Jurkat, Clone E6-1 (cell line): Measurements from ENCODE around the gene ARHGAP35. TPM values are rescaled to one million over a fixed set of nuclear protein-coding genes. Genes with fewer than 3 reads are reported as not detected.
A peak's percentile ranks its signal among the peaks of the same experiment; 100 is the strongest.
"Not testable (repeated sequence)": the region's sequence is repeated elsewhere in the genome, so short reads cannot be mapped to it uniquely, and the experiment has no call there.

Source experiments
- DNase-seq: peaks from one replicate; pipeline ENCODE4 v3.0.0-alpha.2; 2011; ENCODE audit warnings: low read depth, low spot score
- H3K4me3 ChIP-seq: 2 replicates; pipeline ENCODE4 v1.5.1; 2011; ENCODE audit warnings: mild to moderate bottlenecking, low read length, control low read depth, moderate library complexity
- polyA plus RNA-seq: library from polyadenylated mRNA; unstranded; fragments of >200 nt; gene quantifications from one replicate; pipeline ENCODE4 v1.2.1, GENCODE V29; 2012; ENCODE audit warnings: missing spikeins; ENCODE audit not compliant: insufficient read length, insufficient read depth

The ARHGAP35 gene
- 16.6 TPM for polyA plus RNA-seq

DNA sequence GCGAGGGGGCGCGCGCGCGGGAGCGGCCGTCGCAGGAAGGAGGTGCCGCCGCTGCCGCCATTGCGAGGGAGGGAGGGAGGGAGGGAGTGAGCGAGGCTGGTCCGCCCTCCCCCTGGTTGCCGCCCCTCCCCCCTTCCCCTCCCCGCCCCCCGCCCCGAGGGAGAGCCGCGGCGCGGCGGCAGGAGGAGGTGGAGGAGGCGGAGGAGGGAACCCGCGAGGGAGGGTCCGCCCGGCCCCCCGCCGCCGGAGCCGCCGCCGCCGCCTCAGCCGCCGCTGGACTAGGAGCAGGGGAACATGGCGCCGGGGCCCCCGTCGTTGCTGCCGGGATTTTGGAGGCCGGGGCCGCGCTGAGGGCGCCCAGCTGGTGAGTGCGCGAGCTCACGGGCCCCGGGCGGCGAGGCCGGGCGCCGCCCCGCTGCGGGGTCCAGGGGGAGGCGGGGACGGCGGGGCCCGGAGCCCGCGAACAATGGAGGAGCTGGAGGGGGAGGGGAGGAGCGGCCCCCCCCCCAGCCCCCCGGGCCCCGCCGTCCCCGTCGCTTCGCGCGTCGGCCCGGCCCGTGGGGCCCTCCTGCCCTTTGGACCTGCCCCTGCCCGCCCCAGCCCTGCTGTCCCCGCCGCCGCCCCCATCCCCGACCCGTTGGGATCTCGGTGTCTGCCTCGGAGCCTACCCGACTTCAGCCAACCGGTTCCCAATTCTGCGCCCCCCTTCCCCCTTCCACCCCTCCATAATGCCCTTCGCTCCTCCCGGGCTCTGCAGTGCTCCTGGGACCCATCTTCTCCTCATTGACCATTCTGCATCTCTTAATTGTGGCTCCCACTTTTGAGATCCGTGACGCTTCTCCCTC, at the start of gene ARHGAP35:
ARHGAP35 (plus strand) TSS at position 152 of the 845 bp plus-strand sequence. CDS start 57,679 bp downstream, outside the sequence.
- DNase-seq = no peak
- peak within 1 kb of the TSS; percentile 86 for H3K4me3 ChIP-seq

DNA sequence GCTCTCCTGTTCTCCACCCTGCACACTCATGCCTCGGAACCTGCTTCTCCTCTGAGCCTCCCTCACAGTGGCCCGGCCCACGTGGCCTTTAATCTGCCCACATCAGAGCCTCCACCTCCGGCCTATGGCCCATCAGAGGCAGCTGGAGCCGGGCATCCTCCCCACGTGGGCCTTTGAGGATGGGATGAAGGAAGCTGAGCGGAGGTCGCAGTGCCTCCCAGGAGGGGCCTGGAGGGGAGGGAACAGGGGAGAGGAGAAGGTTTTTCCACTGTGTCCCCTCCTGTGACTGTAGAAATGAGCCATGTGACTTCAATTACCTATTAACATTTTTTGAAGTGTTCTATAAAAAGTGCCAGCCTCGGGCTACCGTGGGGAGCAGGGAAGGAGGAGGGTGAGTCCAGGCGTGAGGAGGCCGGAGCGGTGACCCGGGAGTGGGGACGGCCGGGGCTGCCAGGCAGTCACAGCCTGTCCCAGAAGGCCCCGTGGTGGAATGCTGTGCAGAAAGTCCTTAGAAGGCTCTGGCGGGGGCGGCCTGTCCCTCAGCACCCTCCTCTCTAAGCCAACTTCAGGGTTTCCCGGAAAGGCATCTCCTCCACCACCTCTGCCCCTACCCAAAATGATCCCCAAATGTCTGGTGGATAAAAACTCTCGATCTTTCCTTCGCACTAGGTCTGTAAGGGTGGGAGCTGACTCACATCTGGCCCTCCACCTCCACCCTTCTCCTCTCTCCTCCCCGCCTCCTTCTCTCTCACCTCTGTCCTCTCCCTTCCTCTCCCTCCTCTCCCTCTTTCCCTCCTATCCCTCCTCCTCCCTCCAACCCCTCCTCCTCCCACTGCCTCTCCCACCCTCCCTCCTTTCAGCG, 47.6 kb upstream of the ARHGAP35 start:
- H3K4me3 ChIP-seq = no peak overlapping the region
- no peak for DNase-seq

DNA sequence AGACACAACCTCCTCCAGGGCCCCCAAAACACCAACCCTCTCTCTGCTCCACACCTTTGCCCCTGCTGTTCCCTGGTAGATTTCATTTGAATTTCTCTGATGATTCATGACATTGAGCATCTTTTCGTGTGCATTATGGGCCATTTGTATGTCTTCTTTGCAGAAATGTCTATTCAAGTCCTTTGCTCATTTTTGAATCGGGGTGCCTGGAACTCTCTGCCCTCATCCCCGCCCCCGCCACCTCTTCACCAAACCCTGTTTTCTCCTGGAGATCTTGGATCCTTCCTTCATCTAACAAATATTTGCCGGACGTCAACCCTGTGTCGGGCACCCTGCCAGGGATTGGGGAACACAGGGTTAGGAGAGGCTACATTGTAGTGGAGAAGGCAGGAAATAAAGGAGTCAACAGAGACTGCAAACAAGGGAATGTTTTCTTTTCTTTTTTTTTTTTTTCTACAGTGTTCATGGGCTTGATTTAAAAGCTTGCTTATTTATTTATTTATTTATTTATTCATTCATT, 46.9 kb upstream of the ARHGAP35 start:
- H3K4me3 ChIP-seq = no peak overlapping the region
- DNase-seq = no peak

DNA sequence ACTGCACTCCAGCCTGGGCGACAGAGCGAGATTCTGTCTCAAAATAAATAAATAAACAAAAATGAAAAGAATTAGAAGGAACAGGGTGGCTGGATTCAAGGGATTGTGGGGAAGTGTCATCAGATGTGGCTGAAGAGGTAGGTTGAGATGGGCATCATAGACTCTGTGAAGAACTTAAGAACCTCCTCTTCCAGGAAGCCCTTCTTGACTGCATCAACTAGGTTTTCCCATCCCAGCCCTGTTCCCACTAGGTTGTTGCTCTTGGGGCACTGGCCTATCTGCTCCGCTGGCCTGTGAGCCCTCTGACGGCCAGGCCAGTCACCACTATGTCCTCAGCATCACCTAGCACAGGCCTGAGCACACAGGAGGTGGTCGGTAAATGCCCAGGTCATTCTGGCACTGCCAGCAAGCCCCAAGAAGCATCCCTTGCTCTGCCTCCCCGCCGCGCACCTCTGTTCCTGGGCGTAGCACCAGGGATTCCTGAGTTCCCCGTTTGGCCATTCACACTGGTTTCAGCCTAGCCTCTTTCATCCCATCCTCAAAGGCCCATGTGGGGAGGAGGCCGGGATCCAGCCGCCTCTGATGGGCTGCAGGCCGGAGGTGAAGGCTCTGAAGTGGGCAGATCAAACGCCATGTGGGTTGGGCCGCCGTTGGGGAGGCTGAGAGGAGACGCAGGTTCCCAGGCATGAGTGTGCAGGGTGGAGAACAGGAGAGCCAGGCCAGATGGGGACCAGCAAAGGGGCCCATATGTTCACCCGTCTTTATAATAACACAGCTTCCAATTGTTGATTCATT, 44.8 kb upstream of the ARHGAP35 start:
- DNase-seq = no peak
- no peak overlapping the region for H3K4me3 ChIP-seq

DNA sequence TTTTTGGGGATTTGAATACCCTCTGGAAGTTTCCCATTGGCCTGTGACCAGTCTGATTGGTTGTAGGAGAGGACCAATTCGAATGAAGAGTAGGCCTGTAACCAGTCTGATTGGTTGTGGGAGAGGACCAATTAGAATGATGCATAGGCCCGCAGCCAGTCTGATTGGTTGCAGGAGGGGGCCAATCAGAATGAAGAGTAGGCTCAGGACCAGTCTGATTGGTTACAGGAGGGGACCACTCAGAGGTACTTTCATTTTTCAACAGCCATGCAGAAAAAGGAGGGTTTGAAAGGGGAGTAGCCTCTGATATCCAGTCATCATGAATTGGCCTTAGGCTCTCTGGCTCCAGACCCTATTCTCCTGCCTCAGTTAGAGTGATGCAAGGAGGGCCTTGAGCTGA, 42.0 kb upstream of the ARHGAP35 start:
- peak; percentile 72 for DNase-seq
- H3K4me3 ChIP-seq = no peak overlapping the region

DNA sequence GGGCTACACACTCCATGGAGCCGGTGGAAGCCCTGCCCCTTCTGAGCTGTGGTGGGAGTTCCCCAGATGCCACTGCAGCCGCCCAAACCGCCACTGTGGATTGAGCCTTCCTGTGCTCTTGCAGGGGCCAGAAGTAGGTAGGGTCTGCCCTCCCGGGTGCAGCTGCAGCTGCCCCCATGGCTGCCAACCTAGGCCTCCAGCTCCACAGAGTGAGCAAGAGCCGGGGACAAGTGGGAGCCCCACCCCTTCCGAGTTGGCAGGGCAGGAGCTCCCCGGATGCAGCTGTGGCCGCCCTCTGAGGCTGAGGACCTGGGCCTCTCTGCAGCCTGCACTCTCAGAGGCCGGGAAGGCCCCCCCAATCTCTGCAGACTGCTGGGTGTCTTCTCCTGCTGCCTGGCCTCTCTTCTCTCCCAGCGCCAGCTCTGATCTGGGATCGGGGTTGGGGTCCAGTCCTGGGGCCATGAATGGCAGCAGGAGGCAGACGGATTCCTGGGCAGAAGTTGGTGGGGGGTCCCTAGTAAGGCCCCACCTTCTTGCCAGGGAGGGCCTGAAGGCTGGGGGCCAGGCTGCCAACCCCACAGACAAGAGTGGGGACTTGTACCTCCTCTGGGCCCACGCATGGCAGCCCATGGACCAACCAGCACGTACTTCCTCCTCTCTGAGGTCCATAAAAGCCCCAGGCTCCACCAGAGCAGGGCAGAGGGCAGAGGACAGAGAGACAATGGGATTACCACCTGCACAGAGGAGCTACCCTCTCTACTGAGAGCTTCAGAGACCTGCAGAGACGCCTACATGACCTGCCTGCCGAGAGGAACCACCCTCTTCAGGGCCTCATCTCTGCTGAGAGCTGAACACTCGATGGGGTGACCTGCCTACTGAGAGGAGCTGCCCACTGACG, 39.0 kb upstream of the ARHGAP35 start:
- peak overlapping the region; percentile 27 for H3K4me3 ChIP-seq
- DNase-seq = peak; percentile 89

DNA sequence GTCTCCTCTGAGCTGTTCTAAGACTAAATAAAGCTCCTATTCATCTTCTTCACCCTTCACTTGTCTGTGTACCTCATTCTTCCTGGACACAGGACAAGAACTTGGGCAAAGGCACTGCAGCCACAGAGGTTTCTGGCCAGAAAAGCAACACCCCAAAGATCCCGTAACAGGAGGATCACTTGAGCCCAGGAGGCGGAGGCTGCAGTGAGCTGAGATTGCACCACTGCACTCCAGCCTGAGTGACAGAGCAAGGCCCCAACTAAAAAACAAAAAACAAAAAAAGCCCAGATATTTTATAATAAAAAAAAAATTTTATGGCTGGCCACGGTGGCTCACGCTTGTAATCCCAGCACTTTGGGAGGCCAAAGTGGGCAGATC, 38.4 kb upstream of the ARHGAP35 start:
- DNase-seq = not testable (repeated sequence)

DNA sequence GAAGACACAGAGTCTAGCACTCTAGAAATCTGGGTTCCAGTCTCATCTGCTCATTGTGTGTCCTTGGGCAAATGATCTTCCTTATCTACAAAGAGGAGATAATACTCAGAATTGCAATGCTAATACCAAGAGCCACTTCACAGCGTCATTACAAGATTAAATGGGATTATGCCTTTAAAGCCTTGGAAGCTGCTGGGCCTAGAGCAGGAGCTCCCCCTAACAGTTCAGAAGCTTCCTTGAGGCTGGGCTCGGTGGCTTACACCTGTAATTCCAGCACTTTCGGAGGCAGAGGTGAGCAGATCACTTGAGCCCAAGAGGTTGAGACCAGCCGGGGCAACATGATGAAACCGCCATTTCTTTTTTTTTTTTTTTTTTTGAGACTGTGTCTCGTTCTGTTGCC, 37.7 kb upstream of the ARHGAP35 start:
- H3K4me3 ChIP-seq = no peak overlapping the region
- no peak for DNase-seq

More for the DNA sequence above, 38.4 kb upstream of the ARHGAP35 start:
- H3K4me3 ChIP-seq = not testable (repeated sequence)

DNA sequence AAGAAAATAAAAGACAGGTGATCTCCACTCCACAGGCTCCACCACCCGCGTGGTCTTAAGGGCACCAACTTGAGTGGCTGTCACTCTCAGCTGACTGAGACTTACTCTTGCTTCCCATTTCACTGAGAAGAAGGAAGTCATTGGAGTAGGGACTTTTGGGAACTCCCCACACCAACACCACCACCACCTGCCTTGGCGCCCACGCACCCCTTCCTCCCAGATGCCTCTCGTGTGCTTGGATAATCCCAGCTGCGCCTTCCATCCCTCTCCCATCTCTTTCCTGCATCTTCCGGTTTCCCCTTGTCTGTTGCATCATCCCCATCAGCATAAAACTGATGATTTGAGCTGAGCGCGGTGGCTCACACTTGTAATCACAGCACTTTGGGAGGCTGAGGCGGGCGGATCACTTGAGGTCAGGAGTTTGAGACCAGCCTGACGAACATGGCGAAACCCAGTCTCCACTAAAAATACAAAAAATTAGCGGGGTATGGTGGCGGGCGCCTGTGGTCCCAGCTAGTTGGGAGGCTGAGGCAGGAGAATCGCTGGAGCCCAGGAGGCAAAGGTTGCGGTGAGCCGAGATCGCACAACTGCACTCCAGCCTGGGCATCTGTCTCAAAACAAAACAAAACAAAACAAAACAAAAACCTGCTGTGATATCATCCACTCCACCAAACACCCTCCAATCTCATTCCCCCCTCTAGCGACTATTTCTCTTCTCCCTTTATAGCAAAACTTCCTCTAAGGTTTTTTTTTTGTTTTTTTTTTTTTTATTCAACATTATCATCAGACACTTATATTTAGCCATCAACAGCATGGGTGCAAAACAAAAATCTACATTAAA, 35.7 kb upstream of the ARHGAP35 start:
- DNase-seq = no peak
- no peak overlapping the region for H3K4me3 ChIP-seq

DNA sequence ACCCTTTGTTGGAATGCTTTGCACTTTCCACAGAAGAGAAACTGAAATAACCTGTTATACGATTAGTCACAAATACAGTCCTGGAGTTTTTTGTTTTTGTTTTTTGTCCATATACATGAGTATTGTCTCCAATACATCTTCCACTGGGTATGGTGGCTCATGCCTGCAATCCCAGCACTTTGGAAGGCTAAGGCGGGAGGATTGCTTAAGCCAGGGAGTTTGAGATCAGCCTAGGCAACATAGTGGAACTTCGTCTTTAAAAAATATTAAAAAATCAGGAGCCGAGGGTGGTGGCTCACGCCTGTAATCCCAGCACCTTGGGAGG, 35.1 kb upstream of the ARHGAP35 start:
- DNase-seq = no peak
- H3K4me3 ChIP-seq = no peak overlapping the region

DNA sequence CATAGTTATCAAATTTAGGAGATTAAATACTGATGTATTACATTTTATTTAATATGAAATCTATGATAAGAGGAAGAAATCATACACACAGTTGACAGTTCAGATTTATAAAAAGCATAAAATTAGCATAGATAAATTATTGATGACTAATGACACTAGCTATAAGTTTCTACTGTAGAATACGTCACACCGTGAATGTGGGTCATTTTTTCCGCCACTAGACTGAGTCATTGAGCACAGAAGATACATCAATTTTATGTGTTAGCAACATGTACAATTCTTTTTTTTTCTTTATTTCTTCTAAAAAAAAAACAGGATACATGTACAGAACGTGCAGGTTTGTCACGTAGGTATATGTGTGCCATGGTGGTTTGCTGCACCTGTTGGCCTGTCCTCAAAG, 32.3 kb upstream of the ARHGAP35 start:
- H3K4me3 ChIP-seq = no peak overlapping the region
- no peak for DNase-seq

DNA sequence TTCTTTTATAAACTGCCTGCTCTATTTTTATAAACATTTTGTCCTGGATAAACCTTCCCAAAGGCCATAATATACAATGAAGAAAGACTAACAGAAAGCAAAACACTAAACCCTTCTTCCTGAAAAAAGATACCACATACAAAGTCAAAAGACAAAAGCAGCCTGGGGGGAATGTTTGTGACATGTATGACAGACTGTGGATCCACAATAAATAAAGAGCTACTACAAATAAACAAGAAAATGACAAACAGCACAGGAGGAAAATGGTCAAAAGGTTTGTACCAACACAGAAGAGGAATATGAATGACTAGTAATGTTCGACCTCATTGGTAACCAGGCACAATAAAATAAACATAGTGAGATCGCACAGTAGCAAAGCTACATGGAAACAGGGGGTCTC, 29.9 kb upstream of the ARHGAP35 start:
- no peak for DNase-seq
- no peak overlapping the region for H3K4me3 ChIP-seq

DNA sequence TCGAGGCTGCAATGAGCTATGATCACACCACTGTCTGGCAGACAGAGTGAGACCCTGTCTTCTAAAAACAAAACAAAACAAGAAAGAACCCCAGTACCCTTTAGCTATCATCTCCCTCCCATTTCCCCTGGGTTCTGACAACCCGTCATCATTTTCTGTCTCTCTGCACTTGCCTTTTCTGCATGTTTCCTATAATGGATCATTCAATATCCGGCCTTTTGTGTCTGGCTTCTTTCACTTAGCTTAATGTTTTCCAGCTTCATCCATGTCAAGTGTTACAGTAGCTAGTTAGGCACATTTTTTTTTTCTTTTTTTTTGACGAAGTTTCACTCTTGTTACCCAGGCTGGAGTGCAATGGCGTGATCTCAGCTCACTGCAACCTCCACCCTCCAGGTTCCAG, 26.7 kb upstream of the ARHGAP35 start:
- no peak overlapping the region for H3K4me3 ChIP-seq
- no peak for DNase-seq

DNA sequence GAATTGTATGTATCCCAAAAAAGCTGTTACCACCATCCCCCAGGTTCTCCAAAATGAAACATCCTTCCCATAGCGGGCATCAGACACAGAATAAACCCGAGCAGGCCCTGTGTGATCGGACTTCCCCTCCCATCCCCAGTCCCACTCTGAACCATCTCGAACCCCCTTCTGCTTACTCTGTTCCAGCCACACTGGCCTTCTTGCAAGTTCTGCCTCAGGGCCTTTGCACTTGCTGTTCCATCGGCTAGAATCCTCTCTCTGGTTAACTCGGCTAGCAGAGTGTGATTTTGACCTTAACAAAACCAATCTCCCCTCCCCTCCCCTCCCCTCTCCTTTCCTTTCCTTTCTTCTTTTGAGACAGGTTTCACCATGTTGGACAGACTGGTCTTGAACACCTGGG, 25.8 kb upstream of the ARHGAP35 start:
- no peak for DNase-seq
- H3K4me3 ChIP-seq = no peak overlapping the region

DNA sequence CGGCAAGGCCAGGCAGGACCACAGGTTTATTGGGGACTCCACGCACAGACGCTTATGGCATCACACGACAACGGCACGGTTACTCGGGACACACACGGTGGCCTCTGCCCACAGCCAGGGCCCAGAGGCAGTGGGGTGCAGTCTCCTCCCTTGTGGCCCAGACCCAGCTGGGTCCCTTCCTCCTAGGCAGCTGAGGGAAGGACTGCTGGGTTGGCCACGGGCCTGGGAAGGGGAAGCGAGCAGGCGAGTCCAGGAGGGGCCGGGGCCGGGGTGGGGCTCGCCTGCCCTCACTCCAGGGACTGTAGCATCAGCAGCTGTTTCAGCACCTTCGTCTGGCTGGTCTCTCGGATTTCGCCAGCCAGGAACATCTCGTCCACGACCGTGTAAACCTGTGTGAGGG, 22.6 kb upstream of the ARHGAP35 start:
- no peak overlapping the region for H3K4me3 ChIP-seq
- DNase-seq = no peak

DNA sequence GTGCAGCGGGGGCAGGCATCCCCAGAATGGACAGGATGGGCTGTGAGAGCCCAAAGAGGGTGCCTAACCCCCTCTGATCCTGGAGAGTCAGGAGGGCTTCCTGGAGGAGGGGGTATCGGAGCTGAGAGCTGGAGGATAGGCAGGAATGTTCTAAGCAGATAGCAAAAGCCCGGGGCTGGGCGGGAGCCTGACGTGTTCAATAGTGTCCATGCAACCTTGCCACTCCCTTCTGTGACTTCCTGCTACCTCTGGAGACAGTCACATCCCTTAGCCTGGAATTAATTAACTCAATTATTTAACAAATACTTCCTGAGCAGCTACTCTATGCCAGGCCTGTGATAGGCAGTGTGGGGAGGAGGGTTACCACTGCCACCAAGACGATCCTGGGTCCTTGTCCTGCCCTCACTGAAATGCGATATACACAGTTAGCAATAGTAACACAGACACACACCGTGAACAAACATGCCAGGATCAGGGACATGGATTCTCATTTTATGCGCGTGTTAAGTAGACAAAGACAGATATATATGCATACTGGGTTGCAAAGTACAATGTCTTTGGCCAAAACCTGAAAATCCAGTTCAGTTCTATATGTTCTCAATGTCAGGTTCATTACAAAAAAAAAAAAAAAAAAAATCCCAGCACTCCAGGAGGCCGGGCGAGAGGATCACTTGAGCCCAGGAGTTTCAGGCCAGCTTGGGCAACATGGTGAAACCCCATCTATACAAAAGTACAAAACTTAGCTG, 20.9 kb upstream of the ARHGAP35 start:
- no peak for DNase-seq
- no peak overlapping the region for H3K4me3 ChIP-seq

DNA sequence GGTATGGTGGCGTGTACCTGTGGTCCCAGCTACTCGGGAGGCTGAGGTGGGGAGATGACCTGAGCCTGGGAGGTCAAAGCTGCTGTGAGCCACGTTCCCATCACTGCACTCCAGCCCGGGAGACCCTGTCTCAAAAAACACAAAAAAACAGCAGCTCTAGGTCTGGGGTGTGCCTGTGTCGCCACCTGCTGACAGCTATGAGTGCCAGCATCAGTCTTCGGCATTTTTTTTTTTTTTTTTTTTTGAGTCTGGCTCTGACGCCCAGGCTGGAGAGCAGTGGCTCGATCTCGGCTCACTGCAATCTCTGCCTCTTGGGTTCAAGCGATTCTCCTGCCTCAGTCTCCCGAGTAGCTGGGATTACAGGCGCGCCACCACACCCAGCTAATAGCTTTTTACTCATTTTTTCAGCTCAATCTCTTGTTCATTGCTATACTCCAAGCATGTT, 20.3 kb upstream of the ARHGAP35 start:
- peak; percentile 64 for DNase-seq
- H3K4me3 ChIP-seq = no peak overlapping the region
